GM21528 (cell line): ENCODE measurements around the gene SPRED3.

Experiments
- ATAC-seq: cut with Tn5 transposase; IDR thresholded peaks from one replicate; pipeline ENCODE4 v1.9.1; 2021; ENCODE audit warnings: mild to moderate bottlenecking, moderate library complexity; ENCODE audit not compliant: unreplicated experiment, low FRiP score

The SPRED3 gene

GRCh38 chr19:38371081-38371480 lies 17.4 kb upstream of the SPRED3 start:
- no peak for ATAC-seq

- no peak for ATAC-seq
Measured at GRCh38 chr19:38373907-38374331, 14.6 kb upstream of the SPRED3 start.

DNA sequence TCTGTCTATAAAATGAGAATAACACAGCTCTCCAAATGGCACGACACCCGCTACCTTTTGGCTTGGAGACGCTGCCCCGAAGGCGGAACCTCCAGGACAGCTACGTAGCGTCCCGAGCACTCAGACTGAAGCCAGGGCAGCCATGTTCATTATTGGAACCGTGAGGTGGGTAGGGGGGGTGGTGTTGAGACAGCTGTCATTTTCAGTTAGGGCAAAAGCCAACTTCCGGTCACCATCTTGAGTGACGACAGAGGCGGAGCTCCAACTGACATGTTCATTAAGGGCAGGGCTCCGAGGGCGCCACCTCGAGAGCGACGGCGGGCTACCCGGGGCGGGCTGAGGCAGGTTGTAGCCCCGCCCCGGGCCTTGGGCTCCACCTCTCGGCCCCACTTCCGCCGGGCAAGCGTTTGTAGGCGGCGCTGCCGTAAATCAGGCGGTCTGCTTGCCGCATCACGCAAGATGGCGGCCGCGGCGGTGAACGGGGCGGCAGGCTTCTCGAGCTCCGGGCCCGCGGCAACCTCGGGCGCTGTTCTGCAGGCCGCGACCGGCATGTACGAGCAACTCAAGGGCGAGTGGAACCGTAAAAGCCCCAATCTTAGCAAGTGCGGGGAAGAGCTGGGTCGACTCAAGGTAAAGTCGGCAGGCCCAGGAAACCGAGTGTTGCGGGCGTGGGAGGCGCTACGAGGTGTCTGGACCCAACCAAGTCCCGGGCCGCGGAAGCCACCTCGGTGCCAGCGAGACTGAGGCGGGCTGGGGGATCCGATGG lies 14.0 kb upstream of the SPRED3 start, which contains the start of gene PSMD8:
Gene PSMD8 (plus strand): TSS at position 240 of the 766 bp plus-strand sequence. CDS start 31 bp downstream, at position 271.
- peak; percentile 88 for ATAC-seq

GRCh38 chr19:38375098-38375493 lies 13.4 kb upstream of the SPRED3 start:
- no peak for ATAC-seq

DNA sequence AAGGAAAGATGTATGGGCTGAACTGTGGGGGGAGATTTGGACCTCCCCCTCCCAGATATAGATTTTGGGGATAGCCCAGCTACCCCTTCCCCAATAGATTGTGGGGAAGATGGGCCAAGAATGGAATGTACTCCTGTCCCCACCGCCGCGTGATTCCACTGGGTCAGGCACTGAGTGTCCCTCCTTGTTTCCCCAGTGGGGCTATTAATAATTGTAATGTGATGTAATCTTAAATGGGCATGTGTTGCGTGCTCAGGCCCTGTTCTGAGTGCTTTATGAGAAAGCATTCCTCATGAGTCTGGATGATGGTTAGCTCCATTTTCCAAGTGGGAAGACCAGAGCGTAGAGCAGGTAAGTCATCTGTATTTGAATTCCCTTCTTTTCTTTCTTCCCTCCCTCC lies 12.7 kb upstream of the SPRED3 start:
- ATAC-seq: no peak

DNA sequence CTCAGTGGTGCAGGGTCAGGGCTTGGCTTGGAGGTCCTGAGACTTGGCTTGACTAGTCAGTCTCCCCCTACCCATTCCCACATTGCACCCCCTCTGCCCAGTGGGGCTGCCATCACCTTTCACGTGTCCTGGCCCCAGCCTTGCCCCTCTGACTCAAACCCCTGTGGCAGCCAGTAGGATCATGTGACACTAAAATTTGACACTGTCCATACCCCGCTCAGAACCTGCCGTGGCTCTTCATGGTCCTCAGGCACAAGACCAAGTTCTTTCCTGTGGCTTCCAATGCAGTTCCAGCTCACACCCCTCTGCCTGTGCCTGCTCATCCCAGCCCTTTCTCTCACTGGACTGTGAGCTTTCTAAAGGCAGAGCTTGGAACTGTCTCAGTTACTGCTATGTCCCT lies 11.9 kb upstream of the SPRED3 start:
- ATAC-seq: no peak

DNA sequence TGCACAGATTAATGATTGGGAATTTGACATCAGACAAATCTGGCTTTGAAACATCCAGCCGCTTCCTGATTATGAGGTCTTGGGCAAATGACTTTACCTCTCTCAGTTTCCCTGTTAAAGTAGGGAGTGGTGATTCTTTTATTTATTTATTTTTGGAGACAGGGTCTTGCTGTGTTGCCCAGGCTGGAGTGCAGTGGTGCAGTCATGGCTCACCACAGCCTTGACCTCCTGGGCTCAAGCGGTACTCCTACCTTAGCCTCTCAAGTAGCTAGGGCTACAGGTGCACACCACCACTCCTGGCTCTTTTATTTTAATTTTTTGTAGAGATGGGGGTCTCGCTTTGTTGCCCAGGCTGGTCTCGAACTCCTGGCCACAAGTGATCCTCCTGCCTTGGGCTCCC lies 11.4 kb upstream of the SPRED3 start:
- no peak for ATAC-seq

GRCh38 chr19:38378866-38379265 lies 9.6 kb upstream of the SPRED3 start:
- no peak for ATAC-seq

- no peak for ATAC-seq
Measured at GRCh38 chr19:38381138-38381537, 7.4 kb upstream of the SPRED3 start.

GRCh38 chr19:38383184-38383583 lies 5.3 kb upstream of the SPRED3 start:
- no peak for ATAC-seq

DNA sequence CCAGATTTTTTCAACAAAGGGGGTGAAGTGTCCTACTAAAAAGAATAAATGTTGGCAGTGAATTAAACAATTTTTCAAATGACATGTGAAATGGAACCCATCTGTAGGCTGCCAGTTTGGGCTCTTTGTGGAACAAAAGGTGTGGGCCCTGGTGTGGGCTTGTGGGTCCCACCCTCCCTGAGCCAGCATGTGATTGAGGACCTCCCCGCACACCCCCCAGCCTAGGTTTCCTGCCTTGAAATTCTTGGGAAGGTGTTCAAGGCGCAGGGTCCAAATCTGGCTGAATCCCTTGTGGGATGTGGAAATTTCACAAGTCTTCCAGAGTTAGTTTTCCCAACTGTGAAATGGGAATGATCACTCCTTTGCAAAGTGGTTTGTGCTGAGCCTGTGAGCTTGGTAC lies 4.8 kb upstream of the SPRED3 start:
- no peak for ATAC-seq

DNA sequence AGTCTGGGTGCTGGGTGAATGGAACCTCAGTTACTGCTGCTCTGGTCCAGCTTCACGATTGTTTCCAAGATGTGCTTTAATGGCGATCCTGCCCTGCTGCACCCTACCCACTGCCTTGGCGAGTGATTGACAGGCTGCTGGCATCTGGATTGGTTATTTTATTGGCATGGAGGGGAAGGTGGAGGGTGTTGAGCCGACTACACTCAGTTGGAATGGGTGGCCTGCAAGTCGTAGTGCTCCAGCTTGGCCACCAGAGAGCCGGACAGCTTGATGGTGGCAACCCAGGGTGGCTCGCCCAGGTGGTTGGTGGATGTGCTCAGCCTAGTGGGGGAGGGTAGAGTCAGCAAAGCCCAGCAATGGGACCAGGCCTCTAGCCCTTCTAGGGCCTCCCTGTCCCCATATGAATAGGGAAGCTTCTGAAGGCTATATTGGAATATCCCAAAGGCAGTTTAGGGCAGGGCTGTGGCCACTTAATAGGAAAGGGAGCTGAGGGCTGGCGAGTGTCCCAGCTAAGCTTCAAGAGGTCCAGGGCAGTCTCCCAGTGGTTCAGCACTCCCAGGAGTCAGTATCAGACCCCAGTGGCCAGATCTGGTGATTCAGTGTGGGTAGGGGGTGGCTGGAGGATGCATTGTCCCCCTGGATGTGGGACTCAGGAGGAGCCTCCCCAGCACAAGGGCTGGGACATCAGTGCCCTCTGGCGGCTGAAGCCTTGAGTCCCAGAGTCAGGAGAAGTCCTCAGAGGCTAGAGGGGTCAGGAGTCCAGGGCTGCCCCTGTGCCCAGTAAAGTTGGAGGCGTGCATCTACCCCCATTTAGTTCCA lies 4.1 kb upstream of the SPRED3 start:
- ATAC-seq: no peak

DNA sequence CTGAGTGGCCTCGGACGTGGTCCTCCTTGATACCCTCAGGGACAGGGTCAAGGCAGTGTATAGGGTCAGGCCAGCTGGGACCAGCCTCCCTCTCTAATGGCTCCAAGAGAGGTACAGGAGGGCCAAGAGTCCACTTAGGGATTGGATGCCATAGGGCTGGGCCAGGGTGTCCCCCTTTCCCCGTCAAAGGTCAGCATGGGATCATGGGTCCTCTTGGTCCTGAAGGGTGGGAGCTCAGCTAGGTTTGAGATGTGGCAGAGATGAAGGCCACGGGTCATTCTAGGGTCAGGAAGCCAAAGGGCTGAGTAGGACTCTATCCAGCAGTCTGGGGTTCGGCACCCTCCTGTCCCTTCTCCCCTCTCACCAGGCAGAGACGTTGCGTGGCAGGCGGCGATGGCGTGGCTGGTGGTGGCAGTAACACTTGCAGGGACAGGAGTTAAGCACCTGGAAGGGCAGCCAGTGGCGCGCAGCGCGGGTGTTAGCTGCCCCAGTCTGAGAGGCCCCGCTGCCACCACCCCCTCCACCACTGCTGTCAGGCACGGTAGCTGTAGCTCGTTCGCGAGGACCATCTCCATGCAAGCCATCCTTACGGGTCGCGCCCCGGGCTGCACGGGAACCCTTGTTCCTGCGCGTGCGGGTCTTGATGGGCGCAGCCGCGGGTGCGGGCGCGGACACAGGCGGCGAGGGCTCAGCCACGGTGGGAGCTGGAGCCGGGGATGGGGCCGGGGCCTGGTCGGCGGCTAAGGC lies 3.3 kb upstream of the SPRED3 start:
- no peak for ATAC-seq

- ATAC-seq: no peak
Measured at GRCh38 chr19:38385804-38386257, 2.7 kb upstream of the SPRED3 start.

- no peak for ATAC-seq
Measured at GRCh38 chr19:38386300-38386970, 2.1 kb upstream of the SPRED3 start.

DNA sequence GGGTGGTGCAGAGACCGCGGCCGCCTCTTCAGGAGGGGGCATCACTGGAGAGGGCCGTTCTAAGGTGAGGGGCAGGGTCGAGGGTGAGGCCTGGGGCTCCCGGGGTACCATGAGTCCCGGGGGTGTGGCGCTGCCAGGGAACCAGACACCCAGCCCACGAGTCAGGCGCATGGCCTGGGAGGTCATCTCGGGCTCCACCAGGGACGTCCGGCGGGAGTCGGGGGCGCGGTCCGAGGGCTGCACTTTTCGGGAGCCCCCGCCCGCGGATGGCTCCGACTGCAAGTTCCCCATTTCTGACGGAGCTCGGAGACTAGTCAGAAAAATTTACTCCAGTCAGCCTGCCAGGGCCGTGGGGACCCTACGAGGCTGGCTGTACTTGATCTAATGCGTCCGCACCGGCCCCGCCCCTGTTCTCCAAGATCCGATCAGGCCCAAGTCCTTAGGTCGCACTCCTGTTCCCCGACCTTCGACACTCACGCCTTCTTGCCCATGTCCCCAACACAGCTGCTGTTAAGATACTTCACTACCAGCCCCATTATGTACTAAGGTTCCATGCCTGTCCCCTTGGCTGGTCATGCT lies 1.4 kb upstream of the SPRED3 start:
- no peak for ATAC-seq

DNA sequence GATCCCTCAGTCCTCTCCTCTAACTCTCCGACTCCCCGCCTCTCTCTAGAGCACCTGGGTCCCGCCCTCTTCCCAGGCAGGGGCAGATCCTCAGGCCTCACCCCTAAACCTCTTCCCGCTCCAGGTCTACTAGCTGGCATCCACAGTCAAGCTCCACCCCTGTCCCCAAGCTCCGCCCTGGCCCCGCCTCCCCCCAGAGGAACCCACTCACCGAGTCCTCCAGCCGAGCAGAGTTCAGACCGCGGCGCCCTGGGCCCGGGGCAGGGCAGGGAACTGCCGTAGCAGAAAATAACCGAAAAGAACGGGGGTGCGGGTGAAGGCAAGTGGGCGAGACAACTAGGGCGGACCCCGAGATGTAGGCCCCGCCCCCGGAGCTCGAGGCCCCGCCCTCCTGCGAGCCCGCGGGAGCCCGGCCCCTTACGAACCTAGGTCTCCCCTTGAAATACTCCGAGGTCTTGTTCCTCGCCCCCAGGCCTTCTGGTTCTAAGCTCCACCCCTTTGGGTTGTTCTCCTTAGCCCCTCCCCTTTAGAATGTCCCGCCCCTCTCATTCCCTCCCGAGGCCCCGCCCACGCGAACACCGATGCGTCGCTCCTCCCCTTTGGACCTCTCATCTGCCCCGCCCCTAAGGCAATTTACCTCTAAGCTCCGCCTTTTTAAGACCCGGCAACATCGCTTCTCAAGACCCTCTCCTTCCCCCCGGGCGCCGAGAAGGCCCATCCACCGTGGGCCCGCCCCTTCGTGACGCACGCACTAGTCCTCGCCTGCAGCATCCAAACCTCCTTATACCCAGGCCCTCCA lies 748 bp upstream of the SPRED3 start, which contains the start of gene GGN:
Gene GGN (minus strand): TSS at position 485 of the 799 bp plus-strand sequence. CDS start 773 bp downstream, outside the sequence.
- no peak for ATAC-seq

- no peak for ATAC-seq
Measured at GRCh38 chr19:38389101-38389925, 816 bp downstream of the SPRED3 start.
